ENCODE data around the gene FAM184A. TPM values are rescaled to one million over a fixed set of nuclear protein-coding genes. Genes with fewer than 3 reads are reported as not detected.

FAM184A gene
- total and polyA plus RNA-seq, 2 of the 13 experiments (the other 11 are each of a cell fraction or from before 2014, with no cell fraction given): 7.0 to 18.0 TPM

GRCh38 chr6:119071576-119071975 lies 6.9 kb downstream of the FAM184A start (continued):
- TF ChIP-seq ZNF362 (CRISPR knock-in tag; IDR thresholded peaks at IDR 0.05; ENCODE audit: borderline replicate concordance) (peak; percentile 69; the same call in 1 of the 2 replicates), RBFOX2 (IDR thresholded peaks at IDR 0.05; ENCODE audit: low read depth, low read length) (no peak), SCMH1 (CRISPR knock-in tag; IDR thresholded peaks at IDR 0.05; ENCODE audit: borderline replicate concordance) (no peak), ZNF589 (CRISPR knock-in tag; conservative IDR thresholded peaks at IDR 0.05) (no peak), HNF4G (IDR thresholded peaks at IDR 0.05; ENCODE audit: borderline replicate concordance, low read depth, low read length) (peak; percentile 63; the same call in 1 of the 2 replicates), HNF4G (CRISPR knock-in tag; IDR thresholded peaks at IDR 0.05; ENCODE audit: borderline replicate concordance, low read depth) (no peak)
- TF ChIP-seq, protein P1, sequence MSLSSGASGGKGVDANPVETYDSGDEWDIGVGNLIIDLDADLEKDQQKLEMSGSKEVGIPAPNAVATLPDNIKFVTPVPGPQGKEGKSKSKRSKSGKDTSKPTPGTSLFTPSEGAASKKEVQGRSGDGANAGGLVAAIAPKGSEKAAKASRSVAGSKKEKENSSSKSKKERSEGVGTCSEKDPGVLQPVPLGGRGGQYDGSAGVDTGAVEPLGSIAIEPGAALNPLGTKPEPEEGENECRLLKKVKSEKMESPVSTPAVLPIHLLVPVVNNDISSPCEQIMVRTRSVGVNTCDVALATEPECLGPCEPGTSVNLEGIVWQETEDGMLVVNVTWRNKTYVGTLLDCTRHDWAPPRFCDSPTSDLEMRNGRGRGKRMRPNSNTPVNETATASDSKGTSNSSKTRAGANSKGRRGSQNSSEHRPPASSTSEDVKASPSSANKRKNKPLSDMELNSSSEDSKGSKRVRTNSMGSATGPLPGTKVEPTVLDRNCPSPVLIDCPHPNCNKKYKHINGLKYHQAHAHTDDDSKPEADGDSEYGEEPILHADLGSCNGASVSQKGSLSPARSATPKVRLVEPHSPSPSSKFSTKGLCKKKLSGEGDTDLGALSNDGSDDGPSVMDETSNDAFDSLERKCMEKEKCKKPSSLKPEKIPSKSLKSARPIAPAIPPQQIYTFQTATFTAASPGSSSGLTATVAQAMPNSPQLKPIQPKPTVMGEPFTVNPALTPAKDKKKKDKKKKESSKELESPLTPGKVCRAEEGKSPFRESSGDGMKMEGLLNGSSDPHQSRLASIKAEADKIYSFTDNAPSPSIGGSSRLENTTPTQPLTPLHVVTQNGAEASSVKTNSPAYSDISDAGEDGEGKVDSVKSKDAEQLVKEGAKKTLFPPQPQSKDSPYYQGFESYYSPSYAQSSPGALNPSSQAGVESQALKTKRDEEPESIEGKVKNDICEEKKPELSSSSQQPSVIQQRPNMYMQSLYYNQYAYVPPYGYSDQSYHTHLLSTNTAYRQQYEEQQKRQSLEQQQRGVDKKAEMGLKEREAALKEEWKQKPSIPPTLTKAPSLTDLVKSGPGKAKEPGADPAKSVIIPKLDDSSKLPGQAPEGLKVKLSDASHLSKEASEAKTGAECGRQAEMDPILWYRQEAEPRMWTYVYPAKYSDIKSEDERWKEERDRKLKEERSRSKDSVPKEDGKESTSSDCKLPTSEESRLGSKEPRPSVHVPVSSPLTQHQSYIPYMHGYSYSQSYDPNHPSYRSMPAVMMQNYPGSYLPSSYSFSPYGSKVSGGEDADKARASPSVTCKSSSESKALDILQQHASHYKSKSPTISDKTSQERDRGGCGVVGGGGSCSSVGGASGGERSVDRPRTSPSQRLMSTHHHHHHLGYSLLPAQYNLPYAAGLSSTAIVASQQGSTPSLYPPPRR (CRISPR knock-in tag; IDR thresholded peaks at IDR 0.05; ENCODE audit: borderline replicate concordance): no peak

DNA sequence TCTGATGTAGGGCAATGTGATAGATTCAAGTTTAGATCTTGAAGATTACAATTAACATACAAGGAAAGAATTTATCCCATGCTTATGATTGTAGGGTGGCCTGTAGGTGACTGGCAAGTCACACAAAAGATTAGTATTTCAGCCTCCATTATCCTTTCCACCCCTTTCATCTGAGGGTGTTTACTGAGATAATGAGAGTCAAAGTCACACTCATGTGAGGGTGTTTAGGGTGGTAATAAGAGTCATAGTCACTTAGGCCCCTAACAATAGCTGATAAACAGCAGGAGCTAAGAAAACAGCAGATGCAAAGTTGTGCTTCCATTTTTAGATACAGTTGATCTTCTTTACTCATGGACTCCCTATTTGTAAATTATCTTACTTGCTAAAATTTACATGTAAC lies 11.4 kb downstream of the FAM184A start:
- in situ Hi-C loops (cut with HindIII; ENCODE audit: extremely low pct_ligation_motif_present, low pct_unique_long_range_greater_than_20kb) (no loop called here), intact Hi-C loops (cut with micrococcal nuclease; ENCODE audit: unreplicated experiment) (no loop called here)
- H3K9ac ChIP-seq (ENCODE audit: insufficient read depth, low read depth, low read length): no peak overlapping the region
- H3K4me2 ChIP-seq (ENCODE audit: low read depth, low read length): no peak overlapping the region
- no peaks in the 10 kb centered on the region for H3K9me3 ChIP-seq (ENCODE audit: low read length)
- H2AFZ ChIP-seq (ENCODE audit: low read length): no peak overlapping the region
- DNase-seq (ENCODE audit: low spot score) (no peak), FAIRE-seq (no peak), ATAC-seq (no peak)
- H3K27me3 ChIP-seq (ENCODE audit: control insufficient read depth in 1 of 2, insufficient read depth in 2 of 2, low read length in 2 of 2): no peaks in the 10 kb centered on the region
- CTCF ChIA-PET (ENCODE audit: low intra/inter-chr PET ratio, low total read pairs): no interaction called here
- no peak overlapping the region for H3K4me3 ChIP-seq (replicated peaks in 1 of 3; ENCODE audit: insufficient read depth in 1 of 3, low read depth in 2 of 3, low read length in 3 of 3)
- no peaks in the 10 kb centered on the region for H3K36me3 ChIP-seq (replicated peaks in 1 of 2; ENCODE audit: control insufficient read depth in 1 of 2, insufficient read depth in 2 of 2, low read length in 2 of 2)
- peaks cover 11% of the 10 kb centered on the region for H3K4me1 ChIP-seq (ENCODE audit: insufficient read depth, low read length)
- no peak overlapping the region for H3K27ac ChIP-seq (ENCODE audit: extremely low read length, insufficient read depth, low read length)
- POLR2A ChIA-PET: no interaction called here
- no peaks in the 10 kb centered on the region for H4K20me1 ChIP-seq (ENCODE audit: insufficient read depth, low read length)
- BruUV-seq (replicated peaks): no TSS peak
- no peaks in the 10 kb centered on the region for H3K79me2 ChIP-seq (ENCODE audit: insufficient read depth, low read length)
- no peak for TF ChIP-seq ZNF776 (CRISPR knock-in tag; IDR thresholded peaks at IDR 0.05)
- TF ChIP-seq, protein P2, sequence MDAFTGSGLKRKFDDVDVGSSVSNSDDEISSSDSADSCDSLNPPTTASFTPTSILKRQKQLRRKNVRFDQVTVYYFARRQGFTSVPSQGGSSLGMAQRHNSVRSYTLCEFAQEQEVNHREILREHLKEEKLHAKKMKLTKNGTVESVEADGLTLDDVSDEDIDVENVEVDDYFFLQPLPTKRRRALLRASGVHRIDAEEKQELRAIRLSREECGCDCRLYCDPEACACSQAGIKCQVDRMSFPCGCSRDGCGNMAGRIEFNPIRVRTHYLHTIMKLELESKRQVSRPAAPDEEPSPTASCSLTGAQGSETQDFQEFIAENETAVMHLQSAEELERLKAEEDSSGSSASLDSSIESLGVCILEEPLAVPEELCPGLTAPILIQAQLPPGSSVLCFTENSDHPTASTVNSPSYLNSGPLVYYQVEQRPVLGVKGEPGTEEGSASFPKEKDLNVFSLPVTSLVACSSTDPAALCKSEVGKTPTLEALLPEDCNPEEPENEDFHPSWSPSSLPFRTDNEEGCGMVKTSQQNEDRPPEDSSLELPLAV (CRISPR knock-in tag; conservative IDR thresholded peaks at IDR 0.05; ENCODE audit: low read depth): no peak
- no peak for TF ChIP-seq MAX (IDR thresholded peaks at IDR 0.05)
- TF ChIP-seq THAP11 (CRISPR knock-in tag; IDR thresholded peaks at IDR 0.05): no peak
- TF ChIP-seq RFX1 (IDR thresholded peaks at IDR 0.05): no peak
- TF ChIP-seq ZFP90 (CRISPR knock-in tag; IDR thresholded peaks at IDR 0.05; ENCODE audit: borderline replicate concordance): no peak
- TF ChIP-seq, protein P3, sequence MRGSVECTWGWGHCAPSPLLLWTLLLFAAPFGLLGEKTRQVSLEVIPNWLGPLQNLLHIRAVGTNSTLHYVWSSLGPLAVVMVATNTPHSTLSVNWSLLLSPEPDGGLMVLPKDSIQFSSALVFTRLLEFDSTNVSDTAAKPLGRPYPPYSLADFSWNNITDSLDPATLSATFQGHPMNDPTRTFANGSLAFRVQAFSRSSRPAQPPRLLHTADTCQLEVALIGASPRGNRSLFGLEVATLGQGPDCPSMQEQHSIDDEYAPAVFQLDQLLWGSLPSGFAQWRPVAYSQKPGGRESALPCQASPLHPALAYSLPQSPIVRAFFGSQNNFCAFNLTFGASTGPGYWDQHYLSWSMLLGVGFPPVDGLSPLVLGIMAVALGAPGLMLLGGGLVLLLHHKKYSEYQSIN (CRISPR knock-in tag; IDR thresholded peaks at IDR 0.05; ENCODE audit: borderline replicate concordance): no peak
- no peak for TF ChIP-seq FLYWCH1 (CRISPR knock-in tag; IDR thresholded peaks at IDR 0.05)
- TF ChIP-seq ZNF605 (CRISPR knock-in tag; IDR thresholded peaks at IDR 0.05): no peak
